ENCODE results near the gene LTN1.

DNA sequence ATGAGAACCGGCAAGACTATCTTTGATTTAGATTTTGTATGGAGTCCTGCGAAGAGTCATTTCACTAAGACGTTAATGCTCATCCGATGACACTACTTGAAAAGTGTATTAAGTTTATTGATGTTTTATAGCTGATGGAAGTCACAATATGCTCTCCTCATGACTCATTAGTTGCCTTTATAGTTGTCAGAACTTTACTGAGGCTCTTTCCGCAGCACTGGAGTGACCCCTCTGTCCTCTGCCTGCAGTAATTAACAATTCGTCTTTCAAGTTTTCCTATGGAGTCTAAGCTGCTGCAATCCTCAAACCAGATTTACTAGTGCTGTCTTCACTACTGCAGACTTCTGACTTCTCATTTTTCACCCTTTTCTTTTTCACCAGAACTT is 32.6 kb upstream of the LTN1 start:
- TF ChIP-seq, protein P1, sequence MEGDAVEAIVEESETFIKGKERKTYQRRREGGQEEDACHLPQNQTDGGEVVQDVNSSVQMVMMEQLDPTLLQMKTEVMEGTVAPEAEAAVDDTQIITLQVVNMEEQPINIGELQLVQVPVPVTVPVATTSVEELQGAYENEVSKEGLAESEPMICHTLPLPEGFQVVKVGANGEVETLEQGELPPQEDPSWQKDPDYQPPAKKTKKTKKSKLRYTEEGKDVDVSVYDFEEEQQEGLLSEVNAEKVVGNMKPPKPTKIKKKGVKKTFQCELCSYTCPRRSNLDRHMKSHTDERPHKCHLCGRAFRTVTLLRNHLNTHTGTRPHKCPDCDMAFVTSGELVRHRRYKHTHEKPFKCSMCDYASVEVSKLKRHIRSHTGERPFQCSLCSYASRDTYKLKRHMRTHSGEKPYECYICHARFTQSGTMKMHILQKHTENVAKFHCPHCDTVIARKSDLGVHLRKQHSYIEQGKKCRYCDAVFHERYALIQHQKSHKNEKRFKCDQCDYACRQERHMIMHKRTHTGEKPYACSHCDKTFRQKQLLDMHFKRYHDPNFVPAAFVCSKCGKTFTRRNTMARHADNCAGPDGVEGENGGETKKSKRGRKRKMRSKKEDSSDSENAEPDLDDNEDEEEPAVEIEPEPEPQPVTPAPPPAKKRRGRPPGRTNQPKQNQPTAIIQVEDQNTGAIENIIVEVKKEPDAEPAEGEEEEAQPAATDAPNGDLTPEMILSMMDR (IDR thresholded peaks at IDR 0.05; ENCODE audit: insufficient read depth, low read length, poor library complexity, severe bottlenecking), result no peak
- TF ChIP-seq EZH2phosphoT487 (conservative IDR thresholded peaks at IDR 0.05; ENCODE audit: low read length), result no peak

All from SU-DHL-6 (cell line).